HepG2 (cell line): ENCODE data around the gene ST14. TPM values are rescaled to one million over a fixed set of nuclear protein-coding genes. Genes with fewer than 3 reads are reported as not detected.

ENCODE experiments used
- ATAC-seq: fragments of 200-7000 bp; cut with Tn5 transposase; 3 replicates; pipeline ENCODE4 v1.9.1; 2020; ENCODE audit warnings: mild to moderate bottlenecking, moderate library complexity
- BruUV-seq: library from RNA; stranded (reverse); fragments of 400-500 nt; replicated peaks from 2 replicates; lab custom pipeline; 2021; lab: Mats Ljungman, UMichigan
- CTCF ChIA-PET: fragments of 300-600 bp; formaldehyde crosslinking; extraction: SDS; loops from one replicate; lab custom pipeline; 2021; ENCODE audit warnings: low total read pairs, inconsistent platforms, low intra/inter-chr PET ratio; lab: Yijun Ruan, JAX
- POLR2A ChIA-PET: fragments of 350-600 bp; sonication (Branson Sonifier 250); formaldehyde crosslinking; loops from one replicate; lab custom pipeline; 2020; ENCODE audit warnings: antibody characterized with exemption, inconsistent platforms; lab: Yijun Ruan, JAX
- DNase-seq: peaks from one replicate; pipeline ENCODE4 v3.0.0-alpha.2; 2015; ENCODE audit warnings: low spot score
- FAIRE-seq: peaks from 3 replicates; lab custom pipeline; 2011; peaks lifted over from hg19 to GRCh38; lab: Jason Lieb, UNC
- H2AFZ ChIP-seq: one replicate; pipeline ENCODE4 v1.6.1; 2011; ENCODE audit warnings: low read length, inconsistent platforms
- H3K27ac ChIP-seq: fragments of 300-600 bp; 3 replicates; pipeline ENCODE4 v1.8.0; 2011; ENCODE audit warnings: mixed run types, mild to moderate bottlenecking, mixed read lengths, low read length, inconsistent platforms; ENCODE audit not compliant: insufficient read depth; ENCODE audit errors: extremely low read length
- H3K27me3 ChIP-seq, 2 experiments: fragments of 200-600 bp in 1 of 2; 2 replicates in 1 of 2; 3 replicates in 1 of 2; pipeline versions ENCODE4 v1.6.0 to v1.8.0; 2011; ENCODE audit warnings: low read length in 2 of 2, mild to moderate bottlenecking in 2 of 2, moderate library complexity in 2 of 2, inconsistent platforms in 1 of 2; ENCODE audit not compliant: insufficient read depth in 2 of 2, control insufficient read depth in 1 of 2
- H3K36me3 ChIP-seq, 2 experiments: fragments of 200-600 bp in 1 of 2; replicated peaks in 1 of 2; 2 replicates in 1 of 2; 3 replicates in 1 of 2; pipeline versions ENCODE4 v1.5.1 to v1.8.0; 2011; ENCODE audit warnings: low read length in 2 of 2, inconsistent platforms in 1 of 2; ENCODE audit not compliant: insufficient read depth in 2 of 2, control insufficient read depth in 1 of 2
- H3K4me1 ChIP-seq: 2 replicates; pipeline ENCODE4 v1.5.1; 2012; ENCODE audit warnings: low read length, inconsistent platforms; ENCODE audit not compliant: insufficient read depth
- H3K4me2 ChIP-seq: 2 replicates; pipeline ENCODE4 v1.6.0; 2011; ENCODE audit warnings: low read depth, low read length, inconsistent platforms
- H3K4me3 ChIP-seq, 3 experiments: fragments of 200-600 bp in 1 of 3; sonication (generic), shearing (Covaris generic) in 1 of 3; replicated peaks in 1 of 3; 2 replicates each; pipeline ENCODE4 v1.5.1; 2011 to 2016; ENCODE audit warnings: low read length in 3 of 3, inconsistent platforms in 2 of 3, low read depth in 2 of 3, mild to moderate bottlenecking in 2 of 3, control low read depth in 1 of 3, mixed read lengths in 1 of 3; ENCODE audit not compliant: insufficient read depth in 1 of 3
- H3K79me2 ChIP-seq: one replicate; pipeline ENCODE4 v1.6.1; 2011; ENCODE audit warnings: low read length, inconsistent platforms; ENCODE audit not compliant: insufficient read depth
- H3K9ac ChIP-seq: 2 replicates; pipeline ENCODE4 v1.6.0; 2011; ENCODE audit warnings: mild to moderate bottlenecking, low read depth, low read length, inconsistent platforms; ENCODE audit not compliant: insufficient read depth
- H3K9me3 ChIP-seq: 2 replicates; pipeline ENCODE4 v1.5.1; 2012; ENCODE audit warnings: mild to moderate bottlenecking, low read length
- H4K20me1 ChIP-seq: 2 replicates; pipeline ENCODE4 v1.6.0; 2011; ENCODE audit warnings: inconsistent platforms, mild to moderate bottlenecking, low read length, moderate library complexity; ENCODE audit not compliant: insufficient read depth
- BATF2 ChIP-seq: sonication (generic); formaldehyde crosslinking; IDR thresholded peaks from 2 replicates; pipeline ENCODE4 v1.8.0; 2022; ENCODE audit warnings: mild to moderate bottlenecking, missing genetic modification reagents, moderate library complexity
- GFI1 ChIP-seq: sonication (generic); formaldehyde crosslinking; IDR thresholded peaks from 2 replicates; pipeline ENCODE4 v1.5.0; 2020; ENCODE audit warnings: missing genetic modification reagents, mild to moderate bottlenecking, borderline replicate concordance
- GMEB1 ChIP-seq: sonication (generic); formaldehyde crosslinking; IDR thresholded peaks from 2 replicates; pipeline ENCODE4 v1.5.1; 2020; ENCODE audit warnings: missing genetic modification reagents, mild to moderate bottlenecking, borderline replicate concordance
- HDAC6 ChIP-seq: fragments of 200-600 bp; sonication (generic); IDR thresholded peaks from 2 replicates; pipeline ENCODE4 v1.7.0; 2017; ENCODE audit warnings: mild to moderate bottlenecking, antibody characterized with exemption, low read length, low read depth
- KDM1A ChIP-seq: IDR thresholded peaks from 2 replicates; pipeline ENCODE4 v1.6.1; 2016; ENCODE audit warnings: missing compliant biosample characterization
- KDM2A ChIP-seq: sonication (generic); formaldehyde crosslinking; IDR thresholded peaks from 2 replicates; pipeline ENCODE4 v1.4.0; 2020; ENCODE audit warnings: low read depth, missing genetic modification reagents, borderline replicate concordance
- MED1 ChIP-seq: sonication (generic); formaldehyde crosslinking; IDR thresholded peaks from 2 replicates; pipeline ENCODE4 v1.4.0; 2020; ENCODE audit warnings: missing genetic modification reagents
- MED13 ChIP-seq: sonication (generic); formaldehyde crosslinking; IDR thresholded peaks from 2 replicates; pipeline ENCODE4 v1.5.0; 2020; ENCODE audit warnings: missing genetic modification reagents
- MEF2D ChIP-seq: sonication (generic); formaldehyde crosslinking; IDR thresholded peaks from 2 replicates; pipeline ENCODE4 v1.5.1; 2020; ENCODE audit warnings: mild to moderate bottlenecking, missing genetic modification reagents
- NCOR1 ChIP-seq: fragments of 200-600 bp; sonication (generic); IDR thresholded peaks from 2 replicates; pipeline ENCODE4 v1.7.0; 2017; ENCODE audit warnings: antibody characterized with exemption, low read length, borderline replicate concordance
- SIX4 ChIP-seq: sonication (generic); formaldehyde crosslinking; IDR thresholded peaks from 2 replicates; pipeline ENCODE4 v1.4.0; 2020; ENCODE audit warnings: missing genetic modification reagents
- SP140L ChIP-seq: sonication (generic); formaldehyde crosslinking; IDR thresholded peaks from 2 replicates; pipeline ENCODE4 v1.4.0; 2020; ENCODE audit warnings: missing genetic modification reagents, borderline replicate concordance
- ZFP37 ChIP-seq: sonication (generic); formaldehyde crosslinking; IDR thresholded peaks from 2 replicates; pipeline ENCODE4 v1.4.0; 2020; ENCODE audit warnings: missing genetic modification reagents, borderline replicate concordance
- ZKSCAN5 ChIP-seq: sonication (generic); formaldehyde crosslinking; IDR thresholded peaks from 2 replicates; pipeline ENCODE4 v1.5.1; 2020; ENCODE audit warnings: mild to moderate bottlenecking, missing genetic modification reagents
- ZNF101 ChIP-seq: sonication (generic); formaldehyde crosslinking; IDR thresholded peaks from 2 replicates; pipeline ENCODE4 v1.4.0; 2020; ENCODE audit warnings: mild to moderate bottlenecking, low read depth, missing genetic modification reagents, borderline replicate concordance
- ZNF34 ChIP-seq: sonication (generic); formaldehyde crosslinking; IDR thresholded peaks from 2 replicates; pipeline ENCODE4 v1.4.0; 2020; ENCODE audit warnings: mild to moderate bottlenecking, missing genetic modification reagents, borderline replicate concordance
- ZNF574 ChIP-seq: sonication (generic); formaldehyde crosslinking; IDR thresholded peaks from 2 replicates; pipeline ENCODE4 v1.4.0; 2020; ENCODE audit warnings: missing genetic modification reagents
- ZNF710 ChIP-seq: sonication (generic); formaldehyde crosslinking; IDR thresholded peaks from 2 replicates; pipeline ENCODE4 v1.5.0; 2020; ENCODE audit warnings: mild to moderate bottlenecking, missing genetic modification reagents, borderline replicate concordance
- WGBS: methylation state at CpG from one replicate; pipeline ENCODE4 v1.1.6; 2017; ENCODE audit warnings: low lambda C conversion rate; 5-methylcytosine and 5-hydroxymethylcytosine counted together
- in situ Hi-C: cut with HindIII; loops from 2 replicates; pipeline ENCODE4 v1.10.0; 2017; ENCODE audit warnings: low pct_unique_long_range_greater_than_20kb; ENCODE audit not compliant: extremely low pct_ligation_motif_present
- intact Hi-C: fragments of 100-400 bp; cut with micrococcal nuclease; formaldehyde crosslinking; loops from one replicate; pipeline ENCODE4 v1.10.0; 2022; ENCODE audit not compliant: unreplicated experiment
- polyA plus RNA-seq, 8 experiments: library from polyadenylated mRNA; depleted of rRNA in 3 of 8; stranded (reverse) in 7 of 8; unstranded in 1 of 8; fragments of >200 nt; fragmentation: Illumina TruSeq in 4 of 8; extraction: Trizol in 4 of 8; gene quantifications; 2 replicates each; pipeline versions ENCODE4 v1.2.1 to v1.2.3, GENCODE V29; 2011 to 2016; ENCODE audit warnings: low read depth in 4 of 8, missing spikeins in 1 of 8, mixed read lengths in 1 of 8; ENCODE audit not compliant: insufficient read depth in 1 of 8
- total RNA-seq, 5 experiments: library from RNA; depleted of rRNA; stranded (reverse); fragments of >200 nt; fragmentation: Illumina TruSeq; extraction: Trizol; gene quantifications; 2 replicates each; pipeline ENCODE4 v1.2.3, GENCODE V29; 2016; ENCODE audit warnings: low read depth in 1 of 5

Gene ST14
- total and polyA plus RNA-seq, 2 of the 13 experiments (the other 11 are each of a cell fraction or from before 2014, with no cell fraction given): 0.88 to 1.4 TPM

GRCh38 chr11:130144141-130144540, 15.4 kb upstream of the ST14 start:
- FAIRE-seq (peak; percentile 66), ATAC-seq (peak; percentile 79), DNase-seq (peak; percentile 92)
- WGBS: 3% methylated on average over 10 of the region's 10 CpGs
- H3K27ac ChIP-seq: peak overlapping the region; percentile 87
- H3K79me2 ChIP-seq: peaks cover under 1% of the 10 kb centered on the region
- H3K36me3 ChIP-seq: peaks cover 9 to 36% of the 10 kb centered on the region in 2 experiments; a peak in 4 of 5 replicates
- intact Hi-C loops (loop anchor here (1.0 kb wide), 2 partner anchors 37 to 221 kb away; no protein-coding TSS in a partner anchor), in situ Hi-C loops (loop anchor here (25.0 kb wide), 1 partner anchor 357 kb away; no protein-coding TSS in a partner anchor)
- H2AFZ ChIP-seq: no peak overlapping the region
- H4K20me1 ChIP-seq: no peaks in the 10 kb centered on the region
- no peaks in the 10 kb centered on the region for H3K27me3 ChIP-seq
- CTCF ChIA-PET: no interaction called here
- no peaks in the 10 kb centered on the region for H3K9me3 ChIP-seq
- H3K4me2 ChIP-seq: peak overlapping the region; percentile 81
- POLR2A ChIA-PET: interaction anchor here (0.7 to 3.7 kb wide), 8 partner anchors 12 to 143 kb away, joined by 3 to 50 read pairs (median 5); partner anchors contain the start of gene PRDM10
- peak overlapping the region in 1 of 3 experiments; percentile 44; a peak in 3 of 6 replicates for H3K4me3 ChIP-seq
- peaks cover 74% of the 10 kb centered on the region for H3K4me1 ChIP-seq
- H3K9ac ChIP-seq: peak overlapping the region; percentile 64
- BruUV-seq: no TSS peak
- peak; percentile 59; the same call in 1 of the 2 replicates for TF ChIP-seq GFI1
- no peak for TF ChIP-seq HDAC6
- TF ChIP-seq GMEB1 (CRISPR knock-in tag): no peak
- 0 out of 2 replicates have a peak, but pooled peaks have one; percentile 31 for TF ChIP-seq SIX4 (CRISPR knock-in tag)
- TF ChIP-seq MED1: peak; percentile 56
- TF ChIP-seq SP140L (CRISPR knock-in tag): no peak
- TF ChIP-seq ZNF710 (CRISPR knock-in tag): peak; percentile 61; the same call in 1 of the 2 replicates
- TF ChIP-seq NCOR1: peak; percentile 88
- TF ChIP-seq ZNF574 (CRISPR knock-in tag): peak; percentile 46
- no peak for TF ChIP-seq ZKSCAN5 (CRISPR knock-in tag)
- no peak for TF ChIP-seq ZFP37 (CRISPR knock-in tag)
- TF ChIP-seq ZNF34 (CRISPR knock-in tag): no peak
- TF ChIP-seq BATF2 (CRISPR knock-in tag): no peak
- no peak for TF ChIP-seq ZNF101 (CRISPR knock-in tag)
- TF ChIP-seq KDM1A (CRISPR knock-in tag): peak; percentile 60; the same call in 1 of the 2 replicates
- TF ChIP-seq MED13 (CRISPR knock-in tag): no peak
- peak; percentile 46; the same call in 1 of the 2 replicates for TF ChIP-seq KDM2A (CRISPR knock-in tag)
- TF ChIP-seq MEF2D (CRISPR knock-in tag): no peak
